ENCODE data around the gene HELZ. TPM values are rescaled to one million over a fixed set of nuclear protein-coding genes. Genes with fewer than 3 reads are reported as not detected.

The HELZ gene
- total RNA-seq, 1 experiment from 2014 or later, result 49.8 TPM

GRCh38 chr17:67174190-67174589 is 70.8 kb downstream of the HELZ start:
- Histone ChIP-seq H3K27ac (ENCODE audit: insufficient read length, low read depth, low read length) (no peak overlapping the region), H3K79me1 (ENCODE audit: insufficient read depth, low read depth, low read length, poor library complexity, severe bottlenecking) (no peaks in the 10 kb centered on the region), H3K79me2 (ENCODE audit: insufficient read depth, low read length) (no peaks in the 10 kb centered on the region), H3K18ac (ENCODE audit: insufficient read length, low read depth, low read length) (no peak overlapping the region), H2AFZ (ENCODE audit: low read length) (no peak overlapping the region), H3K56ac (ENCODE audit: insufficient read length, low read depth, low read length) (no peak overlapping the region), H2BK12ac (ENCODE audit: insufficient read length, low read depth, low read length) (no peak overlapping the region), H4K5ac (ENCODE audit: insufficient read length, low read depth, low read length) (no peak overlapping the region), H2BK120ac (ENCODE audit: low read depth, low read length, poor library complexity, severe bottlenecking) (no peak overlapping the region), H3K4ac (ENCODE audit: low read depth, low read length) (no peak overlapping the region), H4K91ac (ENCODE audit: insufficient read length, low read depth, low read length) (no peak overlapping the region), H3K4me2 (ENCODE audit: insufficient read depth, insufficient read length, low read length) (no peak overlapping the region), H3K23ac (ENCODE audit: insufficient read length, low read depth, low read length) (no peak overlapping the region), H2BK20ac (ENCODE audit: low read depth, low read length, poor library complexity, severe bottlenecking) (no peak overlapping the region), H2BK15ac (ENCODE audit: low read depth, low read length) (no peak overlapping the region), H3T11ph (ENCODE audit: low read length) (no peak overlapping the region), H3K9ac (ENCODE audit: extremely low read depth, insufficient read length, low read length) (no peak overlapping the region), H2AK5ac (ENCODE audit: insufficient read length, low read length) (no peak overlapping the region), H3K9me3 (ENCODE audit: control insufficient read depth, low read depth, low read length) (no peaks in the 10 kb centered on the region), H3K14ac (ENCODE audit: insufficient read depth, low read length) (no peak overlapping the region), H3K23me2 (ENCODE audit: insufficient read length, low read depth, low read length, poor library complexity, severe bottlenecking) (no peaks in the 10 kb centered on the region), H3K4me1 (ENCODE audit: insufficient read depth, low read length) (no peaks in the 10 kb centered on the region), H3K27me3 (ENCODE audit: insufficient read depth, low read length) (no peaks in the 10 kb centered on the region), H2BK5ac (ENCODE audit: insufficient read length, low read length) (no peak overlapping the region), H4K20me1 (ENCODE audit: control insufficient read depth, insufficient read depth, insufficient read length) (no peaks in the 10 kb centered on the region), H4K8ac (replicated peaks; ENCODE audit: insufficient read length, low read depth, low read length) (no peak overlapping the region)
- Mint-ChIP-seq H3K9me3 (no peaks in the 10 kb centered on the region), H3K36me3 (ENCODE audit: insufficient read depth in 1 of 3, low read depth in 3 of 3) (peaks cover 0 to 22% (median 13%) of the 10 kb centered on the region in 3 experiments; a peak in 6 of 7 replicates), H3K4me3 (no peak overlapping the region), H3K4me1 (no peaks in the 10 kb centered on the region), H3K27ac (no peak overlapping the region), H3K27me3 (ENCODE audit: low read depth) (no peaks in the 10 kb centered on the region)
- no peak for TF ChIP-seq CTCF (conservative IDR thresholded peaks at IDR 0.05)
- WGBS (ENCODE audit: extremely low coverage, insufficient read length, low lambda C conversion rate), result no CpG with 5 or more reads among the region's 5 CpGs
- DNase-seq, result no peak

All from H9 (cell line).